GM10847 (cell line): ENCODE data around the gene TMEM250.

Experiments used
- POLR2A ChIP-seq: IDR thresholded peaks from 2 replicates; pipeline ENCODE4 v1.6.1; 2011; ENCODE audit not compliant: insufficient read length; ENCODE audit errors: extremely low read depth

Gene TMEM250, protein sequence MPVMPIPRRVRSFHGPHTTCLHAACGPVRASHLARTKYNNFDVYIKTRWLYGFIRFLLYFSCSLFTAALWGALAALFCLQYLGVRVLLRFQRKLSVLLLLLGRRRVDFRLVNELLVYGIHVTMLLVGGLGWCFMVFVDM

DNA sequence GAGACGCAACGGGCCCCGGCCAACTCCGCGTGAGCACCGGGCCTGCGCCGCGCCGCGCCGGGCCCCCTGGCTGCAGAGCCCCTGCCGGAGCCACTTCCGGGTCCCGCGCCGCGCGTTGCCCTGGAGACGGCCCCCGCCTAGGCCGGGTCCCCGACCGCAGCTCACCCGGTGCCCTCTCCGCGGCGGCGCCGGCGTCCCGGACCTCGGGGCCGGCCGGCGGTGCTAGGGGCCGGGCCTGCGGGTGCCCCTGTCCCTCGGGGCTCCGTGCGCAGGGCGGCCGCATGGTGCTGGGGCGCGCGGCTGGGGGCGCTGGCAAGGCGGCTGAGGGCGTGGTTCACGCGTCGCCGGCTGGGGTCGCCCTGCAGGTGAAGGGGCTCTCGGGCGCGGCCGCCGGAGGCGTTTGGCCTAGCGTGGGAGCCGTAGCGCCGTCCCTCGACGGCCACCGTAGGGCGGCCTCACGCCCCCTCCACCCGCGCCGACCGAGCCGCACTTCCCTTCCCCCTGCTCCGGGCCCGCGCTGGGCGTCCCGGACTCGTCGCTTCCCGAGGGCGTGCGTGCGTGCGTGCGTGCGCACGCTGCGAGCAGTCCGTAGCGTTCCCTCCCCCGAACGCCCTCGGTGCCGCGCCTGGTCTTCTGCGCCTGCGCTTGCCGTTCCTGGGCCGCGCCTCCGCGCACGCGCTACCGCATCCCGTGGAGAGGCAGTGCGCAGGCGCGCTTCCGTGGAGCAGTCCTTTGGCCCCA lies at the start of gene TMEM250:
TMEM250 (minus strand) TSS at position 556 of the 741 bp plus-strand sequence. CDS start 1,975 bp downstream, outside the sequence.
- peak; percentile 74 for TF ChIP-seq POLR2A

DNA sequence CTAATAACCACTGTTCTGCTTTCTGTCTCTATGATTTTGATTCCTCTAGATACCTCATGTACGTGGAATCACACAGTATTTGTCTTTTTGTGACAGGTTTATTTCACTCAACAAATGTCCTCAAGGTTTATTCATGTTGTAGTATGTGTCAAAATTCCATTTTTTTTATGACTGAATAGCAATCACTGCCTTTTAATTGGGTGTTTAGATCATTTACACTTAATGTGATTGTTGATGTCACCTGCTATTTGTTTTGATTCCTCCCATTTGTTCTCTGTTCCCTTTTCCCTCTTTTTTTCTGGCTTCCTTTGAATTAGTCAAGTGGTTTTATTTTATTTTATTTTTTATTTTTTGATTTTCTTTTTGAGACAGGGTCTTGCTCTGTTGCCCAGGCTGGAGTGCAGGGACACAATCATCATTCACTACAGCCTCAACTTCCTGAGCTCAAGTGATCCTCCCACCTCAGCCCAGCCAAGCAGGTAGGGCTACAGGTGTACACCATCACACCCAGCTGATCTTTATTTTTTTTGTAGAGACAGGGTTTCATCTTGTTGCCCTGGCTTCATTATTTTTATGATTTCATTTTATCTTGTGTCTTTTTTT lies 44.7 kb upstream of the TMEM250 start:
- no peak for TF ChIP-seq POLR2A

DNA sequence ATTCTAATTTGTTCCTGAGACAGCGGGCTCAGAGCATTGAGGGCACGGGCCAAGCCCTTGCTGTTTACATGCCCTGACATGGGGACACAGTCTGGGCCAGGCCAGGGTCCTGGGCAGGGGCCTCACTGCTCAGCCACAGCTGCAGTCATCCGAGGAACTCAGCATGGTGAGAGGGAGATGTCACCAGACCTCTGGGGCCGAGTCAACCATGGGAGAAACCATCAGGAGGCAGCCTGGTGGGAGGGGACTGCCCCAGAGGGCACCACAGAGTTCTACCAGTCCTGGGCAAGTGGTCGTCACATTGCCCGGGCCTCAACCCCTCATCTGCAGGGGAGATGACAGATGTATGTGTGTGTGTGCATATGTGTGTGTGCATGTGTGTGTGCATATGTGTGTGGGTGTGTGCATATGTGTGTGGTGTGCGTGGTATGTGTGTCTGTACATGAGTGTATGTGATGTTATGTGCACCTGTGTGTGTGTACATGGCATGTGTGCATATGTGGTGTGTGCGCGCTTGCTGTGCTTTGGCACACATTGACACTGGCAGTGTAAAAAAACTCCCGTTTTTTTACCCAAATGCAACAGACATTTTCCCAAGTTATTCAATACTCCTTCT lies 42.4 kb upstream of the TMEM250 start:
- no peak for TF ChIP-seq POLR2A

DNA sequence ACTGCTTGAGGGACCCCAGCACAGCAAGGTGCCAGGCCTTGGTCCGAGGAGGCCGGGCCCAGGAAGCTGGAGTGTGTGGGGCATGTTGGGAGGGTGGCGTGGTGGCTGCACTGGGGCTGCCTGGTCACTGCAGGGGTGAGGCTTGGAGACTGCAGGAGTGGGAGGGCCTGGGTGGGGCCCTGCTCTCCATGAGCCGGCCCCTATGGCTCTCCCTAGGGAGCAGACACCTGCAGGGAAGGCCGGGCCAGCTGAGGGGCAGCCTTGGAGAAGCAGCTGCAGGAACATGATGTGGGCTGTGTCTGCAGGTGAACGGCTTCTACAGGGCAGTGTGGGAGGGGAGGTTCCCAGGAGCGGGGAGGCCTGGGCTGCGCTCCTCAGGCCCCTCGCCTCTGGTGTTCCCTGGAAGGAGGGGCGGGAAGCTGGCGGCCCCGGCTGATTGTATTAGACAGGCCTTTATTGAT lies 41.7 kb upstream of the TMEM250 start:
- TF ChIP-seq POLR2A = no peak

DNA sequence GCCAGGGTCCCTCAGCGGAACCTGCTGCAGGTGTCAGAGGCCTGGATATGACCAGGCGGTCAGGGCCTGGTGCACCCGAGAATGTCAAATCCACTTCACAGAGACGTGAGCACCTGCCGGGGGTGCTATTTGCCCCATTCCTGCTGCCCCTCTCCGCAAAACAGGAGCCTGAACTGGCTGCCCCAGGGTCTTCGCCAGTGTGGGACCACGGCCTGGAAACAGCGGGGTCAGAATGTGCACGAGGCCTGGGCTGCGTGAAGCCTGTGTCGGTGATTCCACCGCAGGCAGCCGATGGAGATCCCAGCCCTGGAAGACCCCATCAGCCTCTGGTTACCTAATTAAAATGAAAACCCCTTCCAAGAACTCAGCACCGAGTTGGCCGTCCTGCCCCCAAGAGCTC lies 41.2 kb upstream of the TMEM250 start:
- no peak for TF ChIP-seq POLR2A

DNA sequence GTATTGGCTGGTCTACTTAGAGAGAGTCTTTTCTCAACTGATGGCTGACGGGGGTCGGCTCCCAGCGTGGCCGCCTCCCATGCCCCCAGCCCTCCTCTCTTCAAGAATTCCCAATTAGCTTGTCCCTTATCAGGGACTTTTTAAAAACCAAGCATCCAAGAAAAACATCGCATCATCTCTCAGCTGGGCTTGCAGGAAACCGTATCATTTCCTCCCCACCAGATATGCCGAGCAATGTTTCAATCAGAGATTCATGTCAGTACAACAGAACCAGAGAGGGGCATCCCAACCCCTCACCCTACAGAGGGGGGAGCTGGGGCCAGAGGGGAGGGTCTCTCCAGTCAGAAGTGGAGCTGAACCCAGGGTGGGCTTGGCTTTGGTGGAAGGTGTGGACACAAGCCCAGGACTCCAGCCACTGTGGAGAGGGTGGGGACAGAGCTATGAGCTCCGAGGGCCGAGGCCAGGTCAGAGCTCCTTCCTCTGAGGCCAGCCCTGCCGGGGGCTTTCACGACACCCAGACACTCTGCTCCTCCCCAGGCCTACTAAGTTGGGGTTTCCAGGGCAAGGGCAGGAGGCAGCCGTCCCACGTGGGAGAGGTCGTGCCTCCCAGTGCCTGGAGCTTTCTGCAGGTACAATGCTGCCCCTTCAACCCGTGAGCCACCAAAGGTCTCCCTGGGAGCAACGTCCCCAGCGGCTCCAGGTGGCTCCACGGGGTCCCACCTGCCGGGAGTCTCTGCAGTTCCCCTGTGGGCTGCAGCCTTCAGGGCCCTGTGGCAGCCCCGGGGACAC lies 39.0 kb upstream of the TMEM250 start:
- TF ChIP-seq POLR2A = no peak

DNA sequence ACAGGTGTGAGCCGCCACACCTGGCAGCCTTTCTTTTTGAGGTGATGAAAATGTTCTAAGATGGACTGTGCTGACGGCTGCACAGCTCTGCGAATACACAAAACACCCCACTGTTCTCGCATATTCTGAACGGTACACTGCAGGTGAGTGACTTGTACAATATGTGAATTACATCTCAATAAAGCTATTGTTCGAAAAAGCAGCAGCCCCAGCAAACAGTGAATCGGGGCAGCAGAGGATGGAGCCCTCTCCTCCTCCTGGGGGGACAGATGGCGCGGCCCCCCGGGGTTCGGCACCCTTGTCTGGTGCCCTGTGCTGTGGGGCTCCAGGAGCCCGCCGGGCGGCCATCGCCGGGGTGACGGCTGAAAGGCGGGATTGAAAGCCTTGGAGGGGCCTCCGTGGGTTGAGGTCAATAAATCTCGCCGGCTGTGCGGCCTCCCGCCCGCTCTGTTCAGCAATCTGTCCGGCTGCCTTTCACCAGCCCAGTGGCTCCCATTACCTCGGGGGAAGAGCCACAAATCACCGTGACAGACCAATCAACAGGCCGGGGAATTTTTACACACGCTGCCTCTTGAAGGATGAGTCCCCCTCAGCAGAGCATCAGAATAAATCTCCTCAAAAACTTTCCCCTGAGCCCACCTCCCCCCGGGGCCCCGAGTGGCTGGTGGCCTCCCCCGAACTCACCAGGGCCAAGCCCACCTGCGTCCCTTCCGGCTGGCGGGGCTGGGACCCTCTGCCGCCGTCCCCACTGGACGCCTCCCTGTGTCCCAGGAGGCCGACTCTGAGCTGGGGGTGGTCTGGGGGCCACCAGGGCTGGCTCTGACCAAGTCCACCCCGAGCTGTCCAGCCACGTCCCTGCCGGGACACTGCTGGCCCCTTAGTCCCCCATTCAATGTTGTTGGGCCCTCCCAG lies 37.8 kb upstream of the TMEM250 start:
- no peak for TF ChIP-seq POLR2A

DNA sequence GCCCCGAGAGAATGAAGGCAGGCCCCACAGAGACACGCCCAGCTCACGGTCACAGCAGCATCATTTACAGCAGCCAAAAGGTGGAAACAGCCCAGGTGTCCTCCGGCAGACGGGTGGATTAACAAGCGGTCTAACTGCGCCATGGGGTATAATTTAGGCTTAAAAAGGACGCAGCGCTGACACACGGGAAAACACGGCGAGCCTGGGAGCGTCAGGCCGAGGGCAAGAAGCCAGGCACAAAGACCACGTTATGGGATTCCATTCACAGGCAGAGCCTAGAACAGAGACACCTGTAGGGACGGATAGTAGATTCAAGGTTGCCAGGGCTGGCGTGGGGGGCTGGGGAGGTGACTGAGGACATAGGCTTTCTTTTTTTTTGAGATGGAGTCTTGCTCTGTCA lies 36.9 kb upstream of the TMEM250 start:
- no peak for TF ChIP-seq POLR2A

DNA sequence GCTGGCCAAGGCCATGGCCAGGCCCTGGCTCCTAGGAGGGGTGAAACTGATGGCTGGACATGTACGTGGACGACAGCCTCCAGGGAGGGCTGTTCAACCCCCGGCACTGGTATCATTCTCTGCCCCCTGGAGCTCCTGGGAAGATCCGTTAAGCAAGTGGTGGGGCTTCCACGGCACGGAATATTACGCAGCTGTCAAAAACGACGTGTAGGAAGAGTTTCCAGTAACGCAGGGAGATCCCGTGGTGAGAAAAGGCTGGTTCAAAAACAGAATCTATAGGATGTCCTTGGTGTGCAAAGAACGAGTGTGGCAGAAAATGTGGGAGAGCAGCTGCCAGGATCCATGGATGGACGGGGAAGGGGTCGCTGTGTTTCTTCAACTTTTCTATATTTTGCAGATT lies 36.3 kb upstream of the TMEM250 start:
- TF ChIP-seq POLR2A = no peak

DNA sequence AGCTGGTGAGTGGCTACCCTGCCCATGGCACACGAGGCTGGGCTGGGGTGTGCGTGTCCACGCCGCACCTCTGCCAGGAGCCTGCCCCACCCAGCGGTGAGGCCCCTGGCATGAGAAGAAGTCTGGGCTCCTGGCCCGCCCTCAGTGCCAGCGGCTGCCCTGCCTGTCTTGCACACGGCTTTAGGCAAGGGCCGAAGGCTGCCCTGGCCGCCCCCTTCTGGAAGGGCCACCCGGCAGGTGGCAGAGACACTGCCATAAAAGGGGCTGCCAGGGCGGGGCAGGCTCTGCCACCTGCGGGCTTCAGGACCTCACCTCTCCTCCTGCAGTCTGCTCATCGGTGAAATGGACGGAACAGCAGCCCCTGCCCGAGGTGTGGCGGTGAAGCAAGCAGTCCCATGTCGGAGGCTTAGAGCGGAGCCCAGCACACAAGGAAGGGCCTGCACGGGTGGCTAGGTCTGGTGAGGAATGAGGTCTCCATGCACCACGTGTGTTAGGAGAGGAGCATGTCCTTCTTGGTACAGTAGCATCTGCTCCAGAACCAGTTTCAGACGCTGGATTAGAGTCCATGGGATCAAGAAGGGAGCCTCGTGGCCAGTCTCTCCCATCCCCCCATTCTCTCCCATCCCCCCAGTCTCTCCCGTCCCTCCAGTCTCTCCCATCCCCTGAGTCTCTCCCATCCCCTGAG lies 34.8 kb upstream of the TMEM250 start:
- no peak for TF ChIP-seq POLR2A

DNA sequence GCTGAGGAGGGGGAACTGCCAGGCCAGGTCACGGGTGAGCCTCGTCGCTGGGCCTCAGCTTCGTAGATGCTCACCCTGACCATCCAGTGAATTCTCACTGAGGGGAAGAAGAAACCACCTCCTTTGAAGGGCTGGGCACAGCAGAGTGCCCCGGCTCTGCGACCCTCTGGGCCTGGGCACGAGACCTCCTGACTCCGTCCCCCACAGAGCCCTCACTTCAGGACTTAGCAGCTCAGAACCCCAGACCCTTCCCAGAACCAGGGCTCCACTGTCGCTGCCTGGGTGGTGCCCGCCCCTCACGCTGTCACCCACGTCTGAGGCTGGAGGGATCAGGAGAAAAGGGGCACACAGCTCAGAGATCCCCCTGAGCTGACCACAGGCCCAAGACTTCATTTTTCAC lies 34.3 kb upstream of the TMEM250 start:
- TF ChIP-seq POLR2A = no peak

DNA sequence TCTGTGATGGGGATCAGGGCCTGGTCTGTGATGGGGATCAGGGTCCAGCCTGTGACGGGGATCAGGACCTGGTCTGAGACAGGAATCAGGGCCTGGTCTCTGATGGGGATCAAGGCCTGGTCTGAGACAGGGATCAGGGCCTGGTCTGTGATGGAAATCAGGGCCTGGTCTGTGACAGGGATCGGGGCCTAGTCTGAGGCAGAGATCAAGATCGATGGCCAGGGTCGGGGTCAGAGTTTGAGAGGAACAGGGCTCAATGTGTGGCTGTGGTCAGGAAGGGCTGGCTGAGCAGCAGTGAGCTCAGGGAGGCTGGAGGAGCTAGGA lies 33.8 kb upstream of the TMEM250 start:
- no peak for TF ChIP-seq POLR2A

DNA sequence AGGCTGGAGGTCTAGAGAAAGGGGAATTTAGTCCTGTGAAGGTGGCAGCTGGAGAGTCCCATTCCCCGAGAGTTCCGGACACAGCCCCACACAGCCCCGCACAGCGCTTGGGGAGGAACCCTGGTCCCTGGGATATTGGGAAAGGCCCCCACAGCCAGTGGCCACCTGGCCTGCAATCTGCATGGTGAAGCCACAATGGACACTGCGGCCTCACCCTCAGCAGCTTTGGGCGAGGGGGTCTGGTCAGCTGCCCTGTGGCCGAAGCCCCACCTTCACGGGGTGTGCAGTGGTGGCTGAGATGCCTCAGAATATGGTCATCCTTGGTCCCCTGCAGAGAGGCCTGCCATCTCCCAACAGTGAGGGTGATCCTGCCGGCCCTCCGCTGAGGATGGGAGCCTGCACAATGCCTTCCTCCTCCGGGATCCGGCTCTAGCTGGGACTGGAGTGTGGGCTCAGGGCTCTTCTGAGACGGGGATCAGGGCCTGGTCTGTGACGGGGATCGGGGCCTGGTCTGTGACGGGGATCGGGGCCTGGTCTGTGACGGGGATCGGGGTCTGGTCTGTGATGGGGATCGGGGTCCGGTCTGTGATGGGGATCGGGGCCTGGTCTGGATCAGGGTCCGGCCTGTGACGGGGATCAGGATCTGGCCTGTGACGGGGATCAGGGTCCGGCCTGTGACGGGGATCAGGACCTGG lies 33.3 kb upstream of the TMEM250 start:
- TF ChIP-seq POLR2A = no peak
